Left ventricle myocardium superior (tissue), 1 donor: ENCODE results near the gene ZNF366. TPM values are rescaled to one million over a fixed set of nuclear protein-coding genes. Genes with fewer than 3 reads are reported as not detected.

ENCODE experiments used
- ATAC-seq: fragments of 200-7000 bp; cut with Tn5 transposase; one replicate; pipeline ENCODE4 v1.9.1; 2020; ENCODE audit warnings: mild to moderate bottlenecking, moderate library complexity
- DNase-seq: peaks from one replicate; pipeline ENCODE4 v3.0.0-alpha.2; 2020
- intact Hi-C: fragments of 100-400 bp; cut with micrococcal nuclease; formaldehyde crosslinking; loops from one replicate; pipeline ENCODE4 v1.11.0; 2022
- total RNA-seq: library from RNA; stranded (reverse); fragmentation: NEBNext Ultra II Directional; extraction: Animal tissue kit (Norgen Biotek cat#: 25700); gene quantifications from one replicate; pipeline ENCODE4 v1.2.1, GENCODE V29; 2021
- donor health status: DM: no; HTN: yes; CAD: no; lungs with severe emphysema.

Gene ZNF366
- total RNA-seq, 1 donor from 2014 or later = 8.9 TPM

- intact Hi-C loops = no loop called here
- DNase-seq = no peak
- ATAC-seq = no peak
Observed at GRCh38 chr5:72393052-72393451, 114.2 kb downstream of the ZNF366 start.

Other genes starting within 250 kb of the ZNF366 start
- 80.1 TPM for gene MRPS27, start 187.2 kb downstream of the ZNF366 start, total RNA-seq
- gene PTCD2, start 187.0 kb downstream of the ZNF366 start, total RNA-seq = 17.7 TPM